RWPE2 (cell line): ENCODE measurements around the gene RNASE11.
"Not testable (repeated sequence)": the region's sequence is repeated elsewhere in the genome, so short reads cannot be mapped to it uniquely, and the experiment has no call there.

Source experiments
- ATAC-seq: fragments of 200-7000 bp; cut with Tn5 transposase; 3 replicates; pipeline ENCODE4 v1.9.1; 2021; ENCODE audit warnings: low read depth
- DNase-seq: peaks from one replicate; pipeline ENCODE4 v3.0.0-alpha.2; 2020; ENCODE audit warnings: low spot score
- H3K27ac ChIP-seq: fragments of 450-650 bp; 2 replicates; pipeline ENCODE4 v1.5.1; 2017; ENCODE audit warnings: mild to moderate bottlenecking; ENCODE audit not compliant: poor library complexity, severe bottlenecking
- H3K27me3 ChIP-seq: fragments of 250-450 bp; sonication (Bioruptor Pico); 2 replicates; pipeline ENCODE4 v1.5.1; 2021; ENCODE audit warnings: mild to moderate bottlenecking, moderate library complexity; ENCODE audit not compliant: insufficient read depth, poor library complexity, severe bottlenecking
- H3K36me3 ChIP-seq: fragments of 250-450 bp; sonication (Bioruptor Pico); 2 replicates; pipeline ENCODE4 v1.5.1; 2020; ENCODE audit warnings: low read depth, mild to moderate bottlenecking, moderate library complexity
- H3K4me1 ChIP-seq: fragments of 250-450 bp; sonication (Bioruptor Pico); 2 replicates; pipeline ENCODE4 v1.5.1; 2021; ENCODE audit warnings: mild to moderate bottlenecking, moderate library complexity; ENCODE audit not compliant: insufficient read depth, poor library complexity, severe bottlenecking
- H3K4me3 ChIP-seq: fragments of 250-450 bp; sonication (Bioruptor Pico); 2 replicates; pipeline ENCODE4 v1.5.1; 2021; ENCODE audit warnings: mild to moderate bottlenecking, moderate library complexity; ENCODE audit not compliant: severe bottlenecking
- H3K9me3 ChIP-seq: fragments of 250-450 bp; sonication (Bioruptor Pico); 2 replicates; pipeline ENCODE4 v1.5.1; 2021; ENCODE audit warnings: mild to moderate bottlenecking, moderate library complexity; ENCODE audit not compliant: severe bottlenecking
- CTCF ChIP-seq: fragments of 450-650 bp; IDR thresholded peaks from one replicate; pipeline ENCODE4 v1.5.1; 2017; ENCODE audit warnings: mild to moderate bottlenecking, moderate library complexity; ENCODE audit not compliant: poor library complexity, severe bottlenecking

Gene RNASE11

GRCh38 chr14:20626274-20626673 lies 38.5 kb upstream of the RNASE11 start:
- no peak for ATAC-seq
- H3K27me3 ChIP-seq = no peaks in the 10 kb centered on the region
- H3K36me3 ChIP-seq = no peaks in the 10 kb centered on the region
- H3K27ac ChIP-seq = no peak overlapping the region
- no peaks in the 10 kb centered on the region for H3K9me3 ChIP-seq
- no peak for DNase-seq
- peaks cover 20% of the 10 kb centered on the region for H3K4me1 ChIP-seq
- no peak for TF ChIP-seq CTCF
- no peak overlapping the region for H3K4me3 ChIP-seq

GRCh38 chr14:20624495-20625070 lies 36.8 kb upstream of the RNASE11 start:
- Histone ChIP-seq H3K4me1 (peaks cover 18% of the 10 kb centered on the region), H3K27ac (peak overlapping the region; percentile 39), H3K27me3 (no peaks in the 10 kb centered on the region), H3K9me3 (no peaks in the 10 kb centered on the region), H3K36me3 (no peaks in the 10 kb centered on the region), H3K4me3 (peak overlapping the region; percentile 46)
- TF ChIP-seq CTCF = no peak
- DNase-seq (peak; percentile 87), ATAC-seq (peak; percentile 57)

- Histone ChIP-seq H3K4me3 (no peak overlapping the region), H3K27ac (no peak overlapping the region), H3K27me3 (no peaks in the 10 kb centered on the region), H3K9me3 (no peaks in the 10 kb centered on the region), H3K4me1 (peaks cover 18% of the 10 kb centered on the region), H3K36me3 (no peaks in the 10 kb centered on the region)
- no peak for ATAC-seq
- TF ChIP-seq CTCF = no peak
- no peak for DNase-seq
These were observed 36.0 kb upstream of the RNASE11 start for GRCh38 chr14:20623798-20624197.

- H3K9me3 ChIP-seq = no peaks in the 10 kb centered on the region
- no peaks in the 10 kb centered on the region for H3K27me3 ChIP-seq
- DNase-seq (no peak), ATAC-seq (no peak)
- H3K36me3 ChIP-seq = no peaks in the 10 kb centered on the region
- H3K27ac ChIP-seq = no peak overlapping the region
- H3K4me1 ChIP-seq = peaks cover 9% of the 10 kb centered on the region
- no peak overlapping the region for H3K4me3 ChIP-seq
- no peak for TF ChIP-seq CTCF
These were observed 35.1 kb upstream of the RNASE11 start for GRCh38 chr14:20622816-20623291.

GRCh38 chr14:20620798-20621478 lies 33.1 kb upstream of the RNASE11 start:
- DNase-seq = no peak
- no peak for TF ChIP-seq CTCF
- H3K36me3 ChIP-seq = no peaks in the 10 kb centered on the region
- no peak overlapping the region for H3K4me3 ChIP-seq
- H3K27ac ChIP-seq = no peak overlapping the region
- H3K4me1 ChIP-seq = no peaks in the 10 kb centered on the region
- no peak for ATAC-seq
- no peaks in the 10 kb centered on the region for H3K27me3 ChIP-seq
- no peaks in the 10 kb centered on the region for H3K9me3 ChIP-seq

- H3K4me1 ChIP-seq, DNase-seq, H3K36me3 ChIP-seq, H3K27ac ChIP-seq, ATAC-seq, H3K9me3 ChIP-seq, H3K4me3 ChIP-seq, H3K27me3 ChIP-seq: not testable (repeated sequence)
These were observed 31.9 kb upstream of the RNASE11 start for GRCh38 chr14:20619688-20620087.
